ENCODE data around the gene DNAJB4. TPM values are rescaled to one million over a fixed set of nuclear protein-coding genes. Genes with fewer than 3 reads are reported as not detected.

DNAJB4 gene
- total RNA-seq, 1 experiment from 2014 or later, result 26.0 TPM

GRCh38 chr1:77987919-77988318, 16.8 kb upstream of the DNAJB4 start:
- no peaks in the 10 kb centered on the region for H3K9me2 ChIP-seq (ENCODE audit: insufficient read depth)
- no peak overlapping the region for H3K27ac ChIP-seq (ENCODE audit: low read depth, low read length)
- peaks cover 0 to 13% of the 10 kb centered on the region in 2 experiments; a peak in 1 of 4 replicates for H3K4me1 ChIP-seq (ENCODE audit: control insufficient read depth in 1 of 2, insufficient read depth in 2 of 2, low read length in 2 of 2)
- no peaks in the 10 kb centered on the region for H3K27me3 ChIP-seq (ENCODE audit: insufficient read depth, low read length)
- CTCF ChIA-PET, result no interaction called here
- BruUV-seq (replicated peaks), result no TSS peak
- H3K9ac ChIP-seq (ENCODE audit: low read length), result no peak overlapping the region
- TF ChIP-seq ZBTB33 (IDR thresholded peaks at IDR 0.05; ENCODE audit: extremely low read depth, insufficient replicate concordance, low read length), result no peak
- no peak for TF ChIP-seq TCF7L2 (IDR thresholded peaks at IDR 0.05; ENCODE audit: borderline replicate concordance, extremely low read depth, insufficient read depth, insufficient read length)
- no peak for TF ChIP-seq SP1 (IDR thresholded peaks at IDR 0.05; ENCODE audit: low read depth)
- no peak for TF ChIP-seq MAX (IDR thresholded peaks at IDR 0.05)
- TF ChIP-seq, protein P1, sequence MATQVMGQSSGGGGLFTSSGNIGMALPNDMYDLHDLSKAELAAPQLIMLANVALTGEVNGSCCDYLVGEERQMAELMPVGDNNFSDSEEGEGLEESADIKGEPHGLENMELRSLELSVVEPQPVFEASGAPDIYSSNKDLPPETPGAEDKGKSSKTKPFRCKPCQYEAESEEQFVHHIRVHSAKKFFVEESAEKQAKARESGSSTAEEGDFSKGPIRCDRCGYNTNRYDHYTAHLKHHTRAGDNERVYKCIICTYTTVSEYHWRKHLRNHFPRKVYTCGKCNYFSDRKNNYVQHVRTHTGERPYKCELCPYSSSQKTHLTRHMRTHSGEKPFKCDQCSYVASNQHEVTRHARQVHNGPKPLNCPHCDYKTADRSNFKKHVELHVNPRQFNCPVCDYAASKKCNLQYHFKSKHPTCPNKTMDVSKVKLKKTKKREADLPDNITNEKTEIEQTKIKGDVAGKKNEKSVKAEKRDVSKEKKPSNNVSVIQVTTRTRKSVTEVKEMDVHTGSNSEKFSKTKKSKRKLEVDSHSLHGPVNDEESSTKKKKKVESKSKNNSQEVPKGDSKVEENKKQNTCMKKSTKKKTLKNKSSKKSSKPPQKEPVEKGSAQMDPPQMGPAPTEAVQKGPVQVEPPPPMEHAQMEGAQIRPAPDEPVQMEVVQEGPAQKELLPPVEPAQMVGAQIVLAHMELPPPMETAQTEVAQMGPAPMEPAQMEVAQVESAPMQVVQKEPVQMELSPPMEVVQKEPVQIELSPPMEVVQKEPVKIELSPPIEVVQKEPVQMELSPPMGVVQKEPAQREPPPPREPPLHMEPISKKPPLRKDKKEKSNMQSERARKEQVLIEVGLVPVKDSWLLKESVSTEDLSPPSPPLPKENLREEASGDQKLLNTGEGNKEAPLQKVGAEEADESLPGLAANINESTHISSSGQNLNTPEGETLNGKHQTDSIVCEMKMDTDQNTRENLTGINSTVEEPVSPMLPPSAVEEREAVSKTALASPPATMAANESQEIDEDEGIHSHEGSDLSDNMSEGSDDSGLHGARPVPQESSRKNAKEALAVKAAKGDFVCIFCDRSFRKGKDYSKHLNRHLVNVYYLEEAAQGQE (IDR thresholded peaks at IDR 0.05; ENCODE audit: low read depth), result no peak
- no peak for TF ChIP-seq SRF (IDR thresholded peaks at IDR 0.05; ENCODE audit: low read depth)
- no peak for TF ChIP-seq ELF1 (IDR thresholded peaks at IDR 0.05; ENCODE audit: borderline replicate concordance, low read depth)
- no peak for TF ChIP-seq EZH2phosphoT487 (IDR thresholded peaks at IDR 0.05; ENCODE audit: borderline replicate concordance)
- no peak for TF ChIP-seq ZFX (IDR thresholded peaks at IDR 0.05)
- TF ChIP-seq, protein P2, sequence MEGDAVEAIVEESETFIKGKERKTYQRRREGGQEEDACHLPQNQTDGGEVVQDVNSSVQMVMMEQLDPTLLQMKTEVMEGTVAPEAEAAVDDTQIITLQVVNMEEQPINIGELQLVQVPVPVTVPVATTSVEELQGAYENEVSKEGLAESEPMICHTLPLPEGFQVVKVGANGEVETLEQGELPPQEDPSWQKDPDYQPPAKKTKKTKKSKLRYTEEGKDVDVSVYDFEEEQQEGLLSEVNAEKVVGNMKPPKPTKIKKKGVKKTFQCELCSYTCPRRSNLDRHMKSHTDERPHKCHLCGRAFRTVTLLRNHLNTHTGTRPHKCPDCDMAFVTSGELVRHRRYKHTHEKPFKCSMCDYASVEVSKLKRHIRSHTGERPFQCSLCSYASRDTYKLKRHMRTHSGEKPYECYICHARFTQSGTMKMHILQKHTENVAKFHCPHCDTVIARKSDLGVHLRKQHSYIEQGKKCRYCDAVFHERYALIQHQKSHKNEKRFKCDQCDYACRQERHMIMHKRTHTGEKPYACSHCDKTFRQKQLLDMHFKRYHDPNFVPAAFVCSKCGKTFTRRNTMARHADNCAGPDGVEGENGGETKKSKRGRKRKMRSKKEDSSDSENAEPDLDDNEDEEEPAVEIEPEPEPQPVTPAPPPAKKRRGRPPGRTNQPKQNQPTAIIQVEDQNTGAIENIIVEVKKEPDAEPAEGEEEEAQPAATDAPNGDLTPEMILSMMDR (IDR thresholded peaks at IDR 0.05 in 2 of 3, conservative IDR thresholded peaks at IDR 0.05 in 1 of 3; ENCODE audit: borderline replicate concordance in 1 of 3, insufficient read depth in 1 of 3, low read depth in 2 of 3, low read length in 2 of 3), result no peak
- TF ChIP-seq EZH2 (IDR thresholded peaks at IDR 0.05), result no peak
- TF ChIP-seq YY1 (IDR thresholded peaks at IDR 0.05; ENCODE audit: extremely low read depth, insufficient replicate concordance, low read depth, low read length), result no peak
- no peak for TF ChIP-seq JUND (IDR thresholded peaks at IDR 0.05)
- TF ChIP-seq ZNF274 (IDR thresholded peaks at IDR 0.05; ENCODE audit: low read depth, low read length), result no peak
- TF ChIP-seq EGR1 (IDR thresholded peaks at IDR 0.05; ENCODE audit: low read depth), result no peak
- no peak for TF ChIP-seq SIN3A (IDR thresholded peaks at IDR 0.05; ENCODE audit: low read depth)
- TF ChIP-seq CEBPB (IDR thresholded peaks at IDR 0.05; ENCODE audit: low read depth), result no peak
- no peak for TF ChIP-seq FOSL1 (IDR thresholded peaks at IDR 0.05; ENCODE audit: low read depth)
- no peak for TF ChIP-seq CBX3 (IDR thresholded peaks at IDR 0.05; ENCODE audit: low read depth)
- ATAC-seq, result no peak
- H3K4me3 ChIP-seq (replicated peaks in 1 of 2; ENCODE audit: low read depth in 1 of 2, low read length in 2 of 2), result no peak overlapping the region
- H2AFZ ChIP-seq (ENCODE audit: low read depth, low read length, poor library complexity, severe bottlenecking), result no peak overlapping the region
- H4K20me1 ChIP-seq (ENCODE audit: insufficient read depth), result no peaks in the 10 kb centered on the region
- no peak overlapping the region for H3K4me2 ChIP-seq (ENCODE audit: low read length)
- DNase-seq (ENCODE audit: low read depth, low spot score), result no peak
- RAD21 ChIA-PET (ENCODE audit: low non-redundant PET in 1 of 2, low total read pairs in 2 of 2, uncharacterized antibody in 2 of 2, unreplicated experiment in 2 of 2), result no interaction called here
- H3K36me3 ChIP-seq (ENCODE audit: control insufficient read depth in 1 of 2, insufficient read depth in 2 of 2, low read length in 2 of 2), result no peaks in the 10 kb centered on the region
- H3K9me3 ChIP-seq (ENCODE audit: control insufficient read depth in 1 of 2, insufficient read depth in 1 of 2, low read depth in 1 of 2, low read length in 2 of 2), result no peaks in the 10 kb centered on the region
- H3K79me2 ChIP-seq (ENCODE audit: insufficient read depth, low read length), result peaks cover 80% of the 10 kb centered on the region
- POLR2A ChIA-PET, result interaction anchor here (4.2 kb wide), 1 partner anchor 16 kb away, joined by 26 read pairs; the partner anchor contains the start of gene DNAJB4
- intact Hi-C loops (cut with micrococcal nuclease), result no loop called here

All from HCT116 (cell line).